ENCODE results near the gene IQSEC3. TPM values are rescaled to one million over a fixed set of nuclear protein-coding genes. Genes with fewer than 3 reads are reported as not detected.

The IQSEC3 gene
- total and polyA plus RNA-seq, 2 experiments from 2014 or later: 0.70 to 2.7 TPM

DNA sequence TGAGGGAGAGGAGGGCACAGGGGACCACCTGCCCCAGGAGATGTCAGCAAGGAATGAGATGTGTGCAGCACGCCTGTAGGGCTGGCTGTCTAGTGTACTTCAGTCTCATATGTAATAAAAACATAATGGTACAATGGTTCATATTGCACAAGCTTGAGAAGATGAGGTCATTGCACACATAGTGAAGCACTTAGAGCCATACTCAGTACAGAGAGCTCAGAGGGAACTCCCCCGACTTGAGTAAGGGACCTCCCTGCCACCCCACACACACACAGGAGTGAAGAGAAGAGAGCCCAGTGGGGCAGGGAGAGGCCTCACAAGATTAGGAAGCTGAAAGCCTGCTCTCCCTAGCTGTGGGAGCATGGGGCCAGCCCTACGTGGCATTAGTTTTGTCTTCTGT, 85.9 kb downstream of the IQSEC3 start:
- H3K4me3 ChIP-seq: no peak overlapping the region
- H3K36me3 ChIP-seq (replicated peaks; ENCODE audit: insufficient read depth, low read depth): no peaks in the 10 kb centered on the region
- peak; percentile 71 for DNase-seq (ENCODE audit: low spot score)
- H3K27ac ChIP-seq: peak overlapping the region; percentile 68
- 58% methylated on average over 2 of the region's 3 CpGs for WGBS (ENCODE audit: low lambda C conversion rate, missing lambda C conversion rate)
- H3K27me3 ChIP-seq: no peaks in the 10 kb centered on the region
- H3K9me3 ChIP-seq (ENCODE audit: low read depth): no peaks in the 10 kb centered on the region
- H3K4me2 ChIP-seq: no peak overlapping the region
- H3K79me2 ChIP-seq: no peaks in the 10 kb centered on the region
- H3K4me1 ChIP-seq (ENCODE audit: insufficient read depth): peaks cover 9% of the 10 kb centered on the region
- H2AFZ ChIP-seq: no peak overlapping the region
- no peaks in the 10 kb centered on the region for H3K9me2 ChIP-seq (replicated peaks; ENCODE audit: insufficient read depth)
- no peaks in the 10 kb centered on the region for H4K20me1 ChIP-seq (ENCODE audit: insufficient read depth, poor library complexity, severe bottlenecking)
- TF ChIP-seq EZH2 (IDR thresholded peaks at IDR 0.05; ENCODE audit: borderline replicate concordance) (no peak), EZH2phosphoT487 (IDR thresholded peaks at IDR 0.05; ENCODE audit: low read depth, severe bottlenecking, unreplicated experiment) (no peak)
- TF ChIP-seq, protein P1, sequence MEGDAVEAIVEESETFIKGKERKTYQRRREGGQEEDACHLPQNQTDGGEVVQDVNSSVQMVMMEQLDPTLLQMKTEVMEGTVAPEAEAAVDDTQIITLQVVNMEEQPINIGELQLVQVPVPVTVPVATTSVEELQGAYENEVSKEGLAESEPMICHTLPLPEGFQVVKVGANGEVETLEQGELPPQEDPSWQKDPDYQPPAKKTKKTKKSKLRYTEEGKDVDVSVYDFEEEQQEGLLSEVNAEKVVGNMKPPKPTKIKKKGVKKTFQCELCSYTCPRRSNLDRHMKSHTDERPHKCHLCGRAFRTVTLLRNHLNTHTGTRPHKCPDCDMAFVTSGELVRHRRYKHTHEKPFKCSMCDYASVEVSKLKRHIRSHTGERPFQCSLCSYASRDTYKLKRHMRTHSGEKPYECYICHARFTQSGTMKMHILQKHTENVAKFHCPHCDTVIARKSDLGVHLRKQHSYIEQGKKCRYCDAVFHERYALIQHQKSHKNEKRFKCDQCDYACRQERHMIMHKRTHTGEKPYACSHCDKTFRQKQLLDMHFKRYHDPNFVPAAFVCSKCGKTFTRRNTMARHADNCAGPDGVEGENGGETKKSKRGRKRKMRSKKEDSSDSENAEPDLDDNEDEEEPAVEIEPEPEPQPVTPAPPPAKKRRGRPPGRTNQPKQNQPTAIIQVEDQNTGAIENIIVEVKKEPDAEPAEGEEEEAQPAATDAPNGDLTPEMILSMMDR (IDR thresholded peaks at IDR 0.05; ENCODE audit: poor library complexity): no peak

DNA sequence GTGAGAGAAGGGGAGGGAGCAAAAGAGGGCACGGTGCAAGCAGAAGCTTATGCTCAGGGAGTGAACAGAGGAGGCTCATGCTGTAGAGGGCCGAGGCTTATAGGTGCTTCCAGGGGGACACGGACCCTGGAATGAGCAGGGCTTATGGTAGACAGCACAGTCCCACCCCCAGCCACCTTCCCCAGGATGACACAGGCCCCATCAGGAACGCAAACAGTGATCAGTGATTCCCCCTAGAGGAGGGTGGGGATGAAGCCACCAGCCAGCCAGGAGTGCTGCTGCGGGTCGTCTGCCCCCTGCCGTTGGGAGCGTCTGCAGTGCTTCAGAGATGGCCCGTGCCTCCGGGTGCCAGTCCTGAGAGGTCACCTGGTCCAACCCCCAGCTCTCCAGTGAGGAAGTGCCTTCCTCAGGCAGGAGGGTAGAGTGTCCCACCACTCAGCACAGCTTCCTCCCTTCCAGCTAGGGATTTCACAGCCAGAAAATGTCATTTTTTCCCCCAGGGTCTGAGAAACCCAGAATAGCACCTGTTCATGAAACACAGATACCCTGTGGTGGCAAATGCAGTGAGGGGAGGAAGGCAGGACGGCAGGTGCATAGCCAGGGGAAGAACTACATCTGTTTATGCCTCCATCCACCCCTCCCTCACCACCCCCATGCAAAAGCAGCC, 86.6 kb downstream of the IQSEC3 start:
- peak; percentile 89 for DNase-seq (ENCODE audit: low spot score)
- no peak overlapping the region for H3K4me2 ChIP-seq
- no peak overlapping the region for H3K4me3 ChIP-seq
- no peak overlapping the region for H2AFZ ChIP-seq
- H3K27me3 ChIP-seq: no peaks in the 10 kb centered on the region
- WGBS (ENCODE audit: low lambda C conversion rate, missing lambda C conversion rate): 12% methylated on average over 11 of the region's 11 CpGs
- peaks cover 9% of the 10 kb centered on the region for H3K4me1 ChIP-seq (ENCODE audit: insufficient read depth)
- no peaks in the 10 kb centered on the region for H3K9me3 ChIP-seq (ENCODE audit: low read depth)
- H3K27ac ChIP-seq: peak overlapping the region; percentile 68
- TF ChIP-seq EZH2phosphoT487 (IDR thresholded peaks at IDR 0.05; ENCODE audit: low read depth, severe bottlenecking, unreplicated experiment): no peak
- TF ChIP-seq, protein P1 (IDR thresholded peaks at IDR 0.05; ENCODE audit: poor library complexity): peak; percentile 89
- no peak for TF ChIP-seq EZH2 (IDR thresholded peaks at IDR 0.05; ENCODE audit: borderline replicate concordance)
- H3K36me3 ChIP-seq (replicated peaks; ENCODE audit: insufficient read depth, low read depth): no peaks in the 10 kb centered on the region
- no peaks in the 10 kb centered on the region for H4K20me1 ChIP-seq (ENCODE audit: insufficient read depth, poor library complexity, severe bottlenecking)
- no peaks in the 10 kb centered on the region for H3K79me2 ChIP-seq
- no peaks in the 10 kb centered on the region for H3K9me2 ChIP-seq (replicated peaks; ENCODE audit: insufficient read depth)

DNA sequence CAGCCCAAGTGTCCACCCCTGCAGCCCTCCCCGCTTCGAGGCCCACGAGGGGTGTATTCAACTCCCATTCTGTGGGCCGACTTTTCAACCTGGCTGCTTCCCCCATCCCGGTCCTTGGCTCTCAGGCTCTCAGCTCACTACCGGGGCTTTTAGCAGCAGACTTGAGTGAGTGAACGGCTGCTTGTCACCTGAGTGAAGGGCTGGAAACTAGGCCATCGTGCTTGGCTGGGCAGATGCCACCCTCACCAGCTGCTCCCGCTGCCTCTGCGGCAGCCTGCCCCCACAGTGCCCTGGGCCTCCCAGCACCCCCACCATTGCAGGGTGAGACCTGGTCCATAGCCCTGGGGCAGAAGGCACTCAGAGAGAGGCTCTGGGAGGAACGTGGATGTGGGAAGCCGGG, 87.5 kb downstream of the IQSEC3 start:
- Histone ChIP-seq H3K9me3 (ENCODE audit: low read depth) (no peaks in the 10 kb centered on the region), H3K36me3 (replicated peaks; ENCODE audit: insufficient read depth, low read depth) (no peaks in the 10 kb centered on the region), H4K20me1 (ENCODE audit: insufficient read depth, poor library complexity, severe bottlenecking) (no peaks in the 10 kb centered on the region), H3K9me2 (replicated peaks; ENCODE audit: insufficient read depth) (no peaks in the 10 kb centered on the region), H3K4me1 (ENCODE audit: insufficient read depth) (peaks cover 9% of the 10 kb centered on the region), H2AFZ (no peak overlapping the region), H3K79me2 (no peaks in the 10 kb centered on the region), H3K4me2 (no peak overlapping the region), H3K4me3 (no peak overlapping the region), H3K27me3 (no peaks in the 10 kb centered on the region), H3K27ac (no peak overlapping the region)
- WGBS (ENCODE audit: low lambda C conversion rate, missing lambda C conversion rate): 93% methylated on average over 12 of the region's 12 CpGs
- TF ChIP-seq, protein P1 (IDR thresholded peaks at IDR 0.05; ENCODE audit: poor library complexity): no peak
- no peak for DNase-seq (ENCODE audit: low spot score)
